ENCODE data around the gene CRELD2. TPM values are rescaled to one million over a fixed set of nuclear protein-coding genes. Genes with fewer than 3 reads are reported as not detected.

Gene CRELD2
- total and polyA plus RNA-seq, 2 of the 13 experiments (the other 11 are each of a cell fraction or from before 2014, with no cell fraction given), result 17.2 to 44.7 TPM

GRCh38 chr22:49951986-49952896, 33.8 kb downstream of the CRELD2 start (continued):
- TF ChIP-seq TFE3 (CRISPR knock-in tag; IDR thresholded peaks at IDR 0.05) (peak; percentile 62), RBAK (CRISPR knock-in tag; IDR thresholded peaks at IDR 0.05) (no peak), AGO2 (optimal IDR thresholded peaks at IDR 0.05; ENCODE audit: low read depth, low read length) (no peak), RARA (CRISPR knock-in tag; IDR thresholded peaks at IDR 0.05) (peak; percentile 82), SMC3 (IDR thresholded peaks at IDR 0.05; ENCODE audit: low read length) (no peak), ESRRA (CRISPR knock-in tag; IDR thresholded peaks at IDR 0.05; ENCODE audit: low read depth) (0 out of 2 replicates have a peak, but pooled peaks have one; percentile 57), RFXAP (CRISPR knock-in tag; IDR thresholded peaks at IDR 0.05; ENCODE audit: borderline replicate concordance) (0 out of 2 replicates have a peak, but pooled peaks have one; percentile 12), RARG (CRISPR knock-in tag; IDR thresholded peaks at IDR 0.05; ENCODE audit: low read depth) (no peak), AHR (CRISPR knock-in tag; IDR thresholded peaks at IDR 0.05) (no peak; the same call in 1 of the 2 replicates), LCORL (IDR thresholded peaks at IDR 0.05) (no peak), LCORL (CRISPR knock-in tag; IDR thresholded peaks at IDR 0.05) (peak; percentile 96), TEAD3 (CRISPR knock-in tag; optimal IDR thresholded peaks at IDR 0.05; ENCODE audit: borderline replicate concordance) (peak; percentile 100), ATF7 (IDR thresholded peaks at IDR 0.05) (peak; percentile 58; the same call in 1 of the 2 replicates), ATF7 (CRISPR knock-in tag; IDR thresholded peaks at IDR 0.05) (peak; percentile 92), ZNF782 (CRISPR knock-in tag; IDR thresholded peaks at IDR 0.05; ENCODE audit: borderline replicate concordance) (no peak), HBP1 (CRISPR knock-in tag; IDR thresholded peaks at IDR 0.05; ENCODE audit: low read depth) (no peak), ZBTB7B (CRISPR knock-in tag; IDR thresholded peaks at IDR 0.05) (peak; percentile 44; the same call in 1 of the 2 replicates), POGK (CRISPR knock-in tag; conservative IDR thresholded peaks at IDR 0.05) (0 out of 2 replicates have a peak, but pooled peaks have one; percentile 26), ZNF446 (CRISPR knock-in tag; IDR thresholded peaks at IDR 0.05) (no peak), PRDM15 (CRISPR knock-in tag; IDR thresholded peaks at IDR 0.05) (no peak), FIP1L1 (IDR thresholded peaks at IDR 0.05; ENCODE audit: borderline replicate concordance, insufficient read depth, low read depth, low read length) (no peak), MED13 (CRISPR knock-in tag; IDR thresholded peaks at IDR 0.05) (peak; percentile 42; the same call in 1 of the 2 replicates)

Measured in HepG2 (cell line).